ENCODE measurements around the gene LEO1. TPM values are rescaled to one million over a fixed set of nuclear protein-coding genes. Genes with fewer than 3 reads are reported as not detected.

LEO1 gene
- 1 to 10 TPM; 5.7 to 9.9 TPM for total RNA-seq

DNA sequence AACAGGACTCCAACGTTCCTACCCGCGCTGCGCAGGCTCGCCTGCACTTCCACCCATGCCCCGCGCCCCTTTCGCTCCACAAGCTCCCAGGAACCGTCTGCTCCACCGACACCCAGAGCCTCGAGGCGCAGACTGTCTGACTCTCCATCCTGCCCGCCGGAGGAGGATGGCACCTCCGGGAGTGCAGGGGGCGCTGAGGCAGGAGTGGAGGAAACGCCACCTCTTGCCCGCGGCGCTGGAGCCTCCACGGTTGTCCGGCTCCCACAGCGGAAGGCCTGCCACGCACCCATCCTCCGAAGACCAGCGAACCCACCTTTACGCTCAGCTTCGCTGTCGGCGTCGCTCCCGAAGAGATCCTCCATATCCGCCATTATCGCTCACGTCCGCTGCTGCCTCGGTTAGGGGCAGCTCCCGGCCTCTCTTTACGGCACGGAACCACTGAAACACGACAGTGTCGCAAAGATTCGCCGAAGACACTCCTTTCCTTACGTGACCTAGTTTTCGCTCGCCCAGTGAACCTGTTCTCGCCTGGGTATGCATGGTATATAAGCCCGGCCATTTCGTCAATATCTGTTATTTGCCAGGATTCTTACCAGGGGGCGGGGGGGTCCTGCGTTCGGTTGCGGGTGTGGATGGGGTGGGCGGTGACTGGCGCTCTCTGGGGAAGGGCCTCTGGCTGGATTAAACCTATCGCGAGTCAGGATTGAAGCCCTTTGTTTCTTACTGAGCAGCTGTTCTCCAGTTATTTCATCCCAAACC is at the start of gene LEO1:
Gene LEO1, minus strand, starts transcription at position 404 of the 759 bp plus-strand sequence. Its CDS starts 33 bp downstream, at position 371.
- WGBS, 2 donors, result 0% methylated on average over 14 to 57 of the region's 58 CpGs
- Histone ChIP-seq H3K36me3 (replicated peaks in 1 of 2; ENCODE audit: insufficient read depth in 1 of 2, low read depth in 2 of 2) (no peaks in the 10 kb centered on the region), H3K4me3 (peak within 1 kb of the TSS; percentile 66 to 84), H3K9me3 (no peaks in the 10 kb centered on the region), H3K27me3 (no peaks in the 10 kb centered on the region), H3K27ac (peak within 1 kb of the TSS; percentile 85 to 88 (median 86)), H3K4me1 (peaks cover 13% of the 10 kb centered on the region)
- DNase-seq (peak; percentile 90 to 97 (median 94)), ATAC-seq (peak; percentile 99)
- TF ChIP-seq POLR2A (IDR thresholded peaks at IDR 0.05), result peak; percentile 48 to 92 (median 87)
- TF ChIP-seq, protein P1, sequence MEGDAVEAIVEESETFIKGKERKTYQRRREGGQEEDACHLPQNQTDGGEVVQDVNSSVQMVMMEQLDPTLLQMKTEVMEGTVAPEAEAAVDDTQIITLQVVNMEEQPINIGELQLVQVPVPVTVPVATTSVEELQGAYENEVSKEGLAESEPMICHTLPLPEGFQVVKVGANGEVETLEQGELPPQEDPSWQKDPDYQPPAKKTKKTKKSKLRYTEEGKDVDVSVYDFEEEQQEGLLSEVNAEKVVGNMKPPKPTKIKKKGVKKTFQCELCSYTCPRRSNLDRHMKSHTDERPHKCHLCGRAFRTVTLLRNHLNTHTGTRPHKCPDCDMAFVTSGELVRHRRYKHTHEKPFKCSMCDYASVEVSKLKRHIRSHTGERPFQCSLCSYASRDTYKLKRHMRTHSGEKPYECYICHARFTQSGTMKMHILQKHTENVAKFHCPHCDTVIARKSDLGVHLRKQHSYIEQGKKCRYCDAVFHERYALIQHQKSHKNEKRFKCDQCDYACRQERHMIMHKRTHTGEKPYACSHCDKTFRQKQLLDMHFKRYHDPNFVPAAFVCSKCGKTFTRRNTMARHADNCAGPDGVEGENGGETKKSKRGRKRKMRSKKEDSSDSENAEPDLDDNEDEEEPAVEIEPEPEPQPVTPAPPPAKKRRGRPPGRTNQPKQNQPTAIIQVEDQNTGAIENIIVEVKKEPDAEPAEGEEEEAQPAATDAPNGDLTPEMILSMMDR (IDR thresholded peaks at IDR 0.05), result peak; percentile 17 to 63 (median 34)
- intact Hi-C loops (cut with DNase I), result no loop called here

DNA sequence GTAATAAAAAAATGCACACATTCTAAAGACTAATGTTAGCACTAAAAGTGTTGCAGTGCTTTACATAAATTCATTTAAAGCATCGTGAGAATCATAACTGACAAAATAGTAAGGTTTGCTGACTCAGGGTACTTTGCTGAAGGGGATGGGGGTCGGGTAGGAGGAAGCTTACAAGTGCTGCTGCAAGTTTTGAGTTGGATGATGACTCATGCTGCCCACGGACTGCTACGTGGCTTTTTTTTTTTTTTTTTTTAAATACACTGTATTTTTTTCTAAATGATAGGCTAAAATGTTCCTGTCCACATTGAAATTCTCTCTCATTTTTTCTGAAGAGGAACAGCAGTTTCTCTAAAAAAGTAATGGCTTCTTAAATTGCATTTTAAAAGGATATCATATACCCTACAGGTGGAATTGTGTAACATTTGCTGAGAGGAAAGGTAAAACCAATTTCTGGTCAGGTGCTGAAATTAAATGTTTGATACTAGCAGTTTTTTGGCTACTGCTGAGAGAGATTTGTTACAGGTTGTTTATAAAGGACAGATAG is 49.6 kb upstream of the LEO1 start:
- peak; percentile 51 to 87 (median 74) for DNase-seq
- Histone ChIP-seq H3K36me3 (replicated peaks in 1 of 2; ENCODE audit: insufficient read depth in 1 of 2, low read depth in 2 of 2) (no peaks in the 10 kb centered on the region), H3K4me1 (peaks cover 29% of the 10 kb centered on the region), H3K4me3 (no peak overlapping the region), H3K9me3 (no peaks in the 10 kb centered on the region), H3K27me3 (no peaks in the 10 kb centered on the region), H3K27ac (peak overlapping the region; percentile 97 to 98 (median 98))
- intact Hi-C loops (cut with DNase I), result no loop called here
- TF ChIP-seq, protein P1 (IDR thresholded peaks at IDR 0.05), result peak in 3 of 7 experiments; percentile 24 to 35 (median 33)
- TF ChIP-seq POLR2A (IDR thresholded peaks at IDR 0.05), result peak in 1 of 3 donors; percentile 13
- WGBS, 2 donors, result 0 to 1% methylated on average over 4 of the region's 4 CpGs
- peak; percentile 16 for ATAC-seq

DNA sequence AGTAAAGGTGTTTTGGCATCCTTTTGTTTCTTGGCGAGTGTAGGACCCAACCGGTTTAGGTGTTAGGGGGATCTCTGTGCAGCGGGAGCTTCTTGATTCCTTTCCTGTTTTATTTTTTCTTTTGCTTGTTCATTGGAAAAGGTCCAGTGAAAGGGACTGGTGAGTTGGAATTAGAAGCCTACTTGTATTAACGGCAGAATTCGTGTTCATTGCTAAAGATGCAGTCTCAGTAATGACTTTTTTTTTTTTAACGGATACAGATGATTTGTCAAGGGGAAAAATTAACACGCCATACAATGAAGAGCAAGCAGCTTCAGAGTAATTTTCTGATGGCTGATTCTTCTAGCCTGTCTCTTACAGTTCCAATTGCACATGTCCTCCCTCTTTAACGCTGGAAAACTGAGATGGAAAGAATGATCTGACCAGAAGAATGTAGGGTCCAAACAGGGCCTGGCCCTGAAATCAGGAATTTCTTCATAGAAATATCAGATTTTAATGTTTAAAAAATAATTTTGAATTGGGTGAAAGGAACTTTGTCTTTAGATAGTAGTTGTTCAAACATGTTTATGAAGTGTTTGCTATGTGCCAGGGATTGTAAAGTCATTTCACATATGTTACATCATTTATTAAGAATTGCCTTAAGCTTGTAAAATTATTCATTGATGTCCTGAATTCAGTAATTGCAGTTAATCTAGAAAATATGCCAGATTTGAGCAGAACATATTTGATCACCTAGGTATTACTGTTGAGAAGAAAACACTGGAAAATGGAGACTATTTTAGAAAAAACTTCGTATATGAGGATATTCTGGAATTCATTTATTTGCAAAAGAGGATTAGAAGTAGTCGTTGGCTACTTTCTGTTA is 48.9 kb upstream of the LEO1 start:
- peak overlapping the region; percentile 45 to 63 for H3K4me3 ChIP-seq
- no peaks in the 10 kb centered on the region for H3K27me3 ChIP-seq
- H3K9me3 ChIP-seq, result no peaks in the 10 kb centered on the region
- DNase-seq (no peak), ATAC-seq (no peak)
- 3% methylated on average over 10 of the region's 10 CpGs for WGBS, 2 donors
- TF ChIP-seq, protein P1 (IDR thresholded peaks at IDR 0.05), result no peak
- TF ChIP-seq POLR2A (IDR thresholded peaks at IDR 0.05), result no peak
- peaks cover 29% of the 10 kb centered on the region for H3K4me1 ChIP-seq
- H3K27ac ChIP-seq, result peak overlapping the region; percentile 97 to 98 (median 98)
- intact Hi-C loops (cut with DNase I), result no loop called here
- no peaks in the 10 kb centered on the region for H3K36me3 ChIP-seq (replicated peaks in 1 of 2; ENCODE audit: insufficient read depth in 1 of 2, low read depth in 2 of 2)

GRCh38 chr15:52019394-52020220 is 48.0 kb upstream of the LEO1 start:
- WGBS, 2 donors, result 0% methylated on average over 11 to 68 of the region's 100 CpGs
- TF ChIP-seq, protein P1 (IDR thresholded peaks at IDR 0.05), result peak in 1 of 7 experiments; percentile 7
- peak; percentile 82 to 86 (median 86) for TF ChIP-seq POLR2A (IDR thresholded peaks at IDR 0.05)
- H3K36me3 ChIP-seq (replicated peaks in 1 of 2; ENCODE audit: insufficient read depth in 1 of 2, low read depth in 2 of 2), result no peaks in the 10 kb centered on the region
- no peaks in the 10 kb centered on the region for H3K27me3 ChIP-seq
- H3K4me1 ChIP-seq, result peaks cover 29% of the 10 kb centered on the region
- peak overlapping the region; percentile 45 to 63 for H3K4me3 ChIP-seq
- DNase-seq (peak; percentile 88 to 93 (median 90)), ATAC-seq (peak; percentile 76)
- intact Hi-C loops (cut with DNase I), result no loop called here
- H3K27ac ChIP-seq, result peak overlapping the region; percentile 97 to 98 (median 98)
- H3K9me3 ChIP-seq, result no peaks in the 10 kb centered on the region

All from body of pancreas (tissue), 4 donors.